IPS-11a (cell line): Measurements from ENCODE around the gene OCIAD1.
A peak's percentile ranks its signal among the peaks of the same experiment; 100 is the strongest.
"Not testable (repeated sequence)": the region's sequence is repeated elsewhere in the genome, so short reads cannot be mapped to it uniquely, and the experiment has no call there.

Experiments
- H3K4me3 ChIP-seq: one replicate; pipeline ENCODE4 v1.5.1; 2013; ENCODE audit warnings: low read depth, low read length, control low read depth

Gene OCIAD1

GRCh38 chr4:48830706-48831531 is at the start of gene OCIAD1:
TSS of gene OCIAD1 (plus strand) at chr4:48831088. CDS start at chr4:48832625, 1,537 bp downstream.
- H3K4me3 ChIP-seq, result peak within 1 kb of the TSS; percentile 100

- no peak overlapping the region for H3K4me3 ChIP-seq
Observed at GRCh38 chr4:48781968-48782367, 48.9 kb upstream of the OCIAD1 start.

- no peak overlapping the region for H3K4me3 ChIP-seq
Observed at GRCh38 chr4:48785302-48785701, 45.6 kb upstream of the OCIAD1 start.

GRCh38 chr4:48786549-48786948 is 44.3 kb upstream of the OCIAD1 start:
- no peak overlapping the region for H3K4me3 ChIP-seq

- H3K4me3 ChIP-seq, result no peak overlapping the region
Observed at GRCh38 chr4:48787056-48787455, 43.8 kb upstream of the OCIAD1 start.

GRCh38 chr4:48790561-48790960 is 40.3 kb upstream of the OCIAD1 start:
- no peak overlapping the region for H3K4me3 ChIP-seq

GRCh38 chr4:48791313-48791712 is 39.6 kb upstream of the OCIAD1 start:
- no peak overlapping the region for H3K4me3 ChIP-seq

- H3K4me3 ChIP-seq, result no peak overlapping the region
Observed at GRCh38 chr4:48792348-48793006, 38.4 kb upstream of the OCIAD1 start.

- H3K4me3 ChIP-seq, result no peak overlapping the region
Observed at GRCh38 chr4:48795108-48795507, 35.8 kb upstream of the OCIAD1 start.

GRCh38 chr4:48796191-48796926 is 34.5 kb upstream of the OCIAD1 start:
- no peak overlapping the region for H3K4me3 ChIP-seq

GRCh38 chr4:48796927-48797679 is 33.8 kb upstream of the OCIAD1 start:
- H3K4me3 ChIP-seq, result no peak overlapping the region

- no peak overlapping the region for H3K4me3 ChIP-seq
Observed at GRCh38 chr4:48798117-48798516, 32.8 kb upstream of the OCIAD1 start.

GRCh38 chr4:48799157-48799556 is 31.7 kb upstream of the OCIAD1 start:
- H3K4me3 ChIP-seq, result no peak overlapping the region

- H3K4me3 ChIP-seq, result not testable (repeated sequence)
Observed at GRCh38 chr4:48800155-48800554, 30.7 kb upstream of the OCIAD1 start.

GRCh38 chr4:48801016-48801715 is 29.7 kb upstream of the OCIAD1 start:
- H3K4me3 ChIP-seq, result no peak overlapping the region

GRCh38 chr4:48804584-48805301 is 26.1 kb upstream of the OCIAD1 start:
- H3K4me3 ChIP-seq, result no peak overlapping the region

GRCh38 chr4:48812866-48813265 is 18.0 kb upstream of the OCIAD1 start:
- H3K4me3 ChIP-seq, result no peak overlapping the region

- H3K4me3 ChIP-seq, result no peak overlapping the region
Observed at GRCh38 chr4:48813964-48814363, 16.9 kb upstream of the OCIAD1 start.

GRCh38 chr4:48815483-48815882 is 15.4 kb upstream of the OCIAD1 start:
- H3K4me3 ChIP-seq, result no peak overlapping the region

- H3K4me3 ChIP-seq, result not testable (repeated sequence)
Observed at GRCh38 chr4:48816297-48816696, 14.6 kb upstream of the OCIAD1 start.
